NCI-H128 (cell line): ENCODE results near the gene ADGRL3.

ENCODE experiments used
- DNase-seq: peaks from one replicate; lab custom pipeline; 2025; ENCODE audit not compliant: unreplicated experiment; lab: John Stamatoyannopoulos, UW

The ADGRL3 gene

DNA sequence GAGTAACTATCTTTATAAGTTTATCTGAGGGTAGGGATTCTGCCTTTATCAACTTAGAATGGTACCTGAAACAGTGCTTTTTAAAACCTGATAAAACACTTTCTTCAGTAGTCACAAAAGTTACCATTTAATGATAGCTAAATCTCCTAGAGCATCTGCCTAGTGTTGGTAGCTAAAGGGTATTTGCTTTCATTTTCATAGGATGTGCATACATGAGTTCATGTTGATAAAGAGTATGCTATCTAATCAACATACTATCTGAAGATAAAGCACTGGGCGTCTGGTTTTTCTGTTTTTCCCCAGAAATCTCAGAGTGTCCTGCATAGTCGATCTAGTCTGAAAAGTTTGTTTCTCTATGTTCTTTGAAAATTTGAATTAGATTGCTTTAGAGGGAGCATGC is 75.1 kb downstream of the ADGRL3 start:
- no peak for DNase-seq

DNA sequence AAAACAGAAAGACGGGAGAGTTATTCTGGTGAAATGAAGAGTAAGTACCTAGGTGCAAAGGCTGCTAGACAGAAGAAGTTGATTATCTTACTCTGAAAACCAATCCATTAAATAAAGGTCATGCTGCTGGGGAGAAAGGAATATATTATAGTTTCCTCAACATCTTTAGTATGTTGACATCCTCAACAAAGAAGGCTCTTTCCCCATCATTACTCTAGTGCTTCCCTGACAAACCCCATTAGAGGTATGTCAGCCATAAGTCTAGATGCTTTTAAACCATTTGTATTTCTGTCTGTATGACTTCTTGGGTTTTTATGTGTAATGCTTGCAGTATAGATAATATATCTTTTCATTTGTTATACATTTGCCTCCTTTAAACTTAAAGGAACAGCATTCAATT is 75.9 kb downstream of the ADGRL3 start:
- DNase-seq, result no peak

DNA sequence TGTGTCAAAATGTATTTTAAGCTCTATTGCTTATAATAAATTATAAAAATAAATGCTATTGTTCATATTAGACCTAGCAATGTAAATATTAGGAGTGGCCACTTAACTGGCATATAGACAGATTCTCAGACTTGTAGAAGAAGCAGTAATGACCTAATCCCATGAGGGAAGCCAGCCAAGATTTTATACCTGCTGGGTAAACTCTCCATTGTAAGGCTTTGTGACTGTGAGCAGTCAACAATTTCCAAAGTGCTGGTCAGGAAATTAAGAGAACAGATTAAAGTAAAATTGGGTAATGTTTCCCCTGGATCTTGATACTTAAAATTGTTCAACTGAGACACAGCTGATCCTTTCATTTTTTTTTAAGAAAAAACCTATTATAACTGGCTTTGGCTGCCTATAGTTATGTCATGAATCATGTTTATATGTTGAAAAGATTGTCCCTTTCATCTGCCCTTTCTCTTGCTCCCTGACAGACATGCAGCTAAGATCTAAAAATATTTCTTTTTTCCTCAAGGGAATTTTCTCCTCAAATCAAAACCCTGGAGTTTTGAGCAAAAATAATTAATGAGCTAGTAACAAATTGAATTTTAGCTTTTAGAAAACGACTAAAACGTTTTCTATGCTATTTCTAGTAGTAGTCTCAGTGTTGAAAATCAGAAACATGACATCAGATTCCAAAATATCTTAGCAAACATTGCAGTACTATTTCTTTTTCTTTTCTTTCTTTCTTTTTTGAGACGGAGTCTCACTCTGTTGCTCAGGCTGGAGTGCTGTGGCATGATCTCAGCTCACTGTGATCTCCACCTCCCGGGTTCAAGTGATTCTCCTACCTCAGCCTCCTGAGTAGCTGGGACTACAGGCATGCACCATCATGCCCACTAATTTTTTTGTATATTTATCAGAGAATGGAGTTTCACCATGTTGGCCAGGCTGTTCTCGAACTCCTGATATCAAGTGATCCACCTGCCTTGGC is 77.9 kb downstream of the ADGRL3 start:
- no peak for DNase-seq

DNA sequence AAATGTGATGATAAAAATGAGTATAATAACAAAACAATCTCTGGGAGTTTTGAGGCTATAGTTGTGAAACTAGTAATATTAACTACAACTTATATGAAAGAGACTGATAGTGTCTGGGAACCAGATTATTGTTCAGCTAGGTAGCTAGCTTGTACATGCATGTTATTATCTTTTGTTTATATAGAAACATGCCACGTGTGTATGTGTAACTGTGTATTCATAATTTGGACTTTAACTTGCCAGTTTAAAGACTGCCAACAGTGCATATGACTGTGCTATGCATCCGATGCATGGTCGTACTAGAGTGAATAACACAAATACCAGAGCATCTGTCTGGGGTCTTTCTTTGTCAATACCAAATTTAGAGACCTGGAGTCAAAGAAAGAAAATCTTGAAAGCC is 92.2 kb downstream of the ADGRL3 start:
- no peak for DNase-seq

DNA sequence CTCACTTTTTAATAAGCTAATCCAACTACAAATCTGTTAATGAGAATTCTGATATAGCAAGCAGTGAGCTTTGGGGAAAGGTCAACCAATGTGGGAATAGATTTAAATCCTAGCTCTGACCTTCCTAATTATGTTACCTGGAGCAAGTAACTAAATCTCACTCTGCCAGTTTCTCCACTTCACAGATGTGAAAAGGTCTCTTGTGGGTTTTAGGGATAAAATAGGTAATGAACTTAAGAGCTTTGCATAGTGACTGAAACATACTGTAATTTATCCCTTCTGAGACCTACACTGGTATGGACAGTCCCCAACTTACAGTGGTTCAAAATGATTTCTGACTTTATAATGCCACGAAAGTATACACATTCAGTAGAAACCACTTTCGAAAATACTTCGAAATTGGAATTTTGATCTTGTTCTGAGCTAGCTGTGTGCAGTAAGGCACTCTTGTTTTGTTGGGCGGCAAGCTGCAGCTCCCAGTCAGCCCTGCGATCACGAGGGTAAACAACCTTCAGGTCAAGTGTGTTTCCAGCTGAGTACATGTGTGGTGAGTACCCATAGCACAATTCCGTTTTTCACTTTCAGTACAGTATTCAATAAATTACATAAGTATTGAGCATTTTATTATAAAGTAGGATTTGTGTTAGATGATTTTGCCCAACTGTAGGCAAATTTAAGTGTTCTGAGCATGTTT is 93.7 kb downstream of the ADGRL3 start:
- no peak for DNase-seq

DNA sequence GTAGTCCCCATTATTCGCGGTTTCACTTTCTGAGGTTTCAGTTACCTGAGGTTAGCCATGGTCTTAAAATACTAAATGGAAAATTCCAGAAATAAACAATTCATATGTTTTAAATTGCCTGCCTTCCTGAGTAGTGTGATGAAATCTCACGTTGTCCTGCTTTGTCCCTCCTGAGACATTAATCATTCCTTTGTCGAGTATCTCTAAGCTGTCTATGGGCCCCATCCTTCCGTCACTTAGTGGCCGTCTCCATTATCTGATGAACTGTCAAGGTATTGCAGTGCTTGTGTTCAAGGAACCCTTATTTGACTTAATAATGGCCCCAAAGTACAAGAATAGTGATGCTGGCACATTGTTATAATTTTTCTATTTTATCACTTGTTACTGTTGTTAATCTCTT is 94.8 kb downstream of the ADGRL3 start:
- no peak for DNase-seq

DNA sequence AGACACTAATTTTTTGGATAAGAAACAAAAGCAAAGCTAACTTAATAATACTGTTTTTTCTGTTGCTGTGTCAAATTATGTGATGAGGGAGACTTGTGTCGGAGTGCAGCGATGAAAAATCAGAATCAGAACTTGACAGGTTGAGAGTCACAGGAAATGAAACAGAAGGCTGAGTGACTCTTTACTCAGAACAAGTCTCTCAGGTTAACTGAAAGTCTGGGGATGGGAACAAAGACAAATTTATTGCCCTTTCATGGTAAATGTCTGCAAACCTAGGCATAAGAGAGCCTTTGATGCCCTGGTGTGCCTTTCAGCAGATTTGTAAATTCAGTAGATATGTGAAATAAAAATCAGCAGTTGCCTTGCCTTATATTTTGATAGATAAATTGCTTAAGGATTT is 96.0 kb downstream of the ADGRL3 start:
- no peak for DNase-seq

DNA sequence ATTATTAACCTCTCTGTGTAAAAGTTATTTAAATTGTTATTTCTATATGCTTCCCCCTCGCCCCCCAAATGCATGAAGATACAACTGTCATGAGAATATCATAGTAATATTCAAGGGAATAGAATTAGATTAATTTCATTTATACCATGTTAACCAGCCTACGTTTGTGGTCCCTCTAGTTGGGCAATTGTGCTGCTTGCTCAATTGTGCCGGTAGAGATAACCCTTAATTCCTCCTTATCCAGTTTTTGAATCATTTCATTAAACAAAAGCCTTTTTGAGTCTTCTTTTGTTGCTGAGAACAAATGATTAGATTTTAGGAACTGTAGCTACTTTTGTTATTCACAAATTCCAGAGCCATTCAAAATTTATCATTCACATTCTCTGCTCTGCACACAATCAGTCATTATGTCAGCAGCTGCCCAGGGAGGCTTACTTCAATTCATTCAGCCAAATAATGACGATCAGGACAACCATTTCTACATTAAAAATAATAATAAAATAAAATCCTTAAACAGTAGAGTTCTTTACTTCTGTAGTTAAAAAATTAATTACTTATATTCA is 98.1 kb downstream of the ADGRL3 start:
- DNase-seq, result no peak

DNA sequence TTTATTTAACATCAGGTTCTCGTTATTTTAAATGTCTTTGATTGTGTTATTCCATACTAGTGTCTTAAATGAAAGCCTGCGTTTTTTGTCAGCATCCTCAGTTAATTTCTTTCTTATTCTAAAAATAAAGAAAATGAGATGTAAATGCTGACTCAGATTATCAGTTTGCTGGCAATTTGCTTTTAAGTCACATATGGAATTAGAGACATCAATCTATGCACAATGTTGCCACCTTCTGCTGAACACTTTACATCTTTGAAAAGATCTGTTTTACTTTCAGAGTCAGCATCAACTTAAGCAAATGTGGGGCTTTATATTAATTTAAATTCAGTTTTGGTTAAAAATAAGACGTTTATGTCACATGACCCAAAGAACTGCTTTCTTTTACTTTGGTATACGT is 99.2 kb downstream of the ADGRL3 start:
- DNase-seq, result no peak

DNA sequence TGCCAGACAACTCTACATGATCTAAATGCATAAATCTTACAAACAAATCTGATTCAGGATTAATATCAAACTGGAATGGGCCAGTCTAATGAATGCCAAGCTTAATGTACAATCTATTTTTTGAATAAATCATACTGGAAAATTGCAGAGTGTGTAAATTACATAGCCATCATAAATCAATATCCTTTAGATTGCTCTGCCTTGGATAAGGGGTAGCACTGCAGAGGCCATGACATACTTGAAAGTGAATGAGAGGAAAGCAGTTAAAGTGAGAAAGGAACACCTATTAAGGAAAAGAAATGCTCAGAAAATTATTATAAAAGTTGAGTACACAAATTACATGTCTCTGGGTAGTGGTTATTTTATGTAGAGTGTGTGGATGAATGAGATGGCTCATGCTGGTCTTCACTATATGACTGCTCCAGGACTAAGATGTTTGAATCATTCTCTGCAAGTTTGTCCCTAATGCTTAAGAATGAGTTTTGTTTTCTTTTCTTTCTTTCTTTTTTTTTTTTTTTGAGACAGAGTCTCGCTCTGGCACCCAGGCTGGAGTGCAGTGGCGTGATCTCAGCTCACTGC is 100.2 kb downstream of the ADGRL3 start:
- no peak for DNase-seq

DNA sequence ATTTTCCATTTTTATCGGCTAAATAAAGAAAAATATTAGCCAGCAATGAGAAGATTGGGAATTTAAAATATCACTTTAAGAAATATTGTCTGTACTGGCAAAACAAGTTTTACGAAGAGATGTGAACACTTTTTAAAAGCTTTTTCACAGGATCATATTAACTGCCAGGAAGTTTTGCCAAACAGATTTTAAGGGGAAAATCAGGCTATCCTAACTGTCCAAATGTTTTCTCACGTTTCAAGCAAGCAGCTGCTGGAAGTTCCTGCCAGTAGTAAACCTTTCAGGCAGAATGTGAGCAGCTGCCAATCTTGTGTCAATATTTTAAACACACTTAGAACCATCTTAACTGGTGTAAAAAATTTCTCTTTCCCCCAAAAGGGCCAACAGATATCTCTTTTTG is 101.1 kb downstream of the ADGRL3 start:
- DNase-seq, result no peak

DNA sequence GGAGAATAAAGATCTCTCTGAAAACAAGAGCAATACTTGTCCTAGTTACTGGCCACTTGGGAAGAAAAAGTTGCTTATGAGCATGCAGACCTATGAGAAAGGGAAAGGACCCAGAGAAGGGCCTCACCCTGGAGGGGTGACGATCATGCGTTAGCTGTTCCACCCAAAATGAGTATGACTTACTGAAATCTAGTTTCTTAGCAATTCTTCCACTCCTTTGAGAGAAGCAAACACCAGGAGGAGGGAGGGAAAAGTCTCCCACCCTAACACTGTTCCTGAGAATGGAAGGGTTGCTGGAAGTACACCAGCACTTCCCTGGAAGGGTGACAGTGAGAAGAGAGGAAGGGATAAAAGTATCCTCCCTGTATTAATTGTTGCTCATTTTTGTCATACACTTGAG is 107.9 kb downstream of the ADGRL3 start:
- no peak for DNase-seq

DNA sequence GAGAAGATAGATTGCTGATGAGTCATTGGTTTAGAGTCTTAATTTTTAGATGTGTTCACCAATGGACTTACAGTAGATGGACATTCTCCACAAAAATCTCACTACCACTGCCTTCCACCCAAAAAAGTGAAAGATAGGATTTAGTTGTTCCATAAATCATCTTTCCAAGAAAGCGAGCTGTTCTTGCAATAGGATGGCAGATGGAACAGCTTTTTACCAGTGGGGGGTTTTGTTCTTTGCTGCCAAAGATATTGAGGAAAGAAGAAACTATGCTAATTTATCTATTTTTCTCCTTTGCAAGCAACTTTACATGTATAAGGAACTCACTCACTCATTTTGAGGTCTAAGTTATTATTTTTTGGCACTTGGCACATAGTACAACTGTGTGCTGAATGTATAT is 109.5 kb downstream of the ADGRL3 start:
- DNase-seq, result no peak

DNA sequence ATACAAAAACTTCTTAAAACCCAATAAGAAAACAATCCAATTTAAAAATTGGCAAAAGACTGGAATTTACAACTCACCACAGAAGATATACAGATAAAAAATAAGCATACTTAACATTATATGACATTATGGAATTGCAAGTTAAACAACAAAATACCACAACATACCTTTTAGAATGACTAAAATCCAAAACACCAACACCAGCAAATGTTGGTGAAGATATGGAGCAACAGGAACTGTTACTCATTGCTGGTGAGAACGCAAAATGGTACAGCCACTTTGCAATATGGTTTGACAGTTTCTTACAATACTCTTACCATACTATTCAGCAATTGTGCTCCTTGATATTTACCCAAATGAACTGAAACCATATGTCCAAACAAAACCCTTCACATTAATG is 112.4 kb downstream of the ADGRL3 start:
- no peak for DNase-seq

DNA sequence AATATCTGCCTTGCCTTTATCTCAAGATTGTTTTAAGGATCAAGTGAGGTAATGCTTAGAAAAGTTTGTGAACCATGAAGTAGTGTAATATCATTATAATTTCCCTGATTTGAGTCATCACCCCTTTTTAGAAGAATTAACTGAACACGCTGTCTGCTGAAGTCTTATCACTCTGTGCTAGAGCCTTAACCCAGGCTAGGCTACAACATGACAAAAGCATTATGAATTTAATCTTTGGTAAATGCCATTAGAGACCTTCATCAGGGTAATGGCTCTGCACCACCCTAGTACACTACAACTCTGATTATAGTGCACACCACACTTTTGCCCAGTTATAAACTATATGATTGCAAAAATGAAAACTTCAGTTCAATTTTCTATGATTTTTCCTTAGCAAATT is 118.3 kb downstream of the ADGRL3 start:
- DNase-seq, result no peak

DNA sequence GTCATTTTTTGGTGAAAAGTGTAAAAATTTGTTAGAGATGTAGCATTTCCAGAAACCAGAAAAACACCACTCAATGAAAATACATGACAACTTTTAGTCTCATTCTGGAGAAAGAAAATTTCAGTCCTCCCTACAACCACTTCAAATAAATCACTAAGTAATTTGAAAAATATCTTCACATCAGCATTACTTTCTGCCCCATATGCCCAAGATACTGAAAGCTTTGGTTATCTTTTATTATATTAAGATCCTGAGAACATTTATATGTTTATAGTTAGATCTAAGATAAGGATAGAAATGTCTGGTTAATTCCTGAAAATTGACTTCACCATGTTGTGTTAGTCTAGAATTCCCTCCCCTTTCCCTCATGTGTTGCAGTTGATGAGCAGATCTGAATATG is 119.0 kb downstream of the ADGRL3 start:
- DNase-seq, result no peak

DNA sequence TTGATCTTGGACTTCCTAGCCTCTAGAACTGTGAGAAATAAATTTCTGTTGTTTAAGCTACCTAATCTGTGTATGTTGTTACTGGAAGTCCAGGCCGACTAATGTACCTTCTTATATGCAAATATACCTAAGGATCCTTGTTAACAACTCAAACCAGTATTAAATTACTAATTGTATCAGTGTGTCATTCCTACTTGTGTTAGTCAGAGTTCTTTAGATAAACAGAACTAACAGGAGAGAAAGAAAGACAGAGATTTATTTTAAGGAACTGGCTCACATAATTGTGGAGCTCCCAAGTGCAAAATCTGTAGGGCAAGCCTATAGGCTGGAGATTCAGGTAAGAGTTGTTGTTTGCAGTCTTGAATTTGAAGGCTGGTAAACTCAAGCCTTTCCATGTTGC is 120.0 kb downstream of the ADGRL3 start:
- no peak for DNase-seq

DNA sequence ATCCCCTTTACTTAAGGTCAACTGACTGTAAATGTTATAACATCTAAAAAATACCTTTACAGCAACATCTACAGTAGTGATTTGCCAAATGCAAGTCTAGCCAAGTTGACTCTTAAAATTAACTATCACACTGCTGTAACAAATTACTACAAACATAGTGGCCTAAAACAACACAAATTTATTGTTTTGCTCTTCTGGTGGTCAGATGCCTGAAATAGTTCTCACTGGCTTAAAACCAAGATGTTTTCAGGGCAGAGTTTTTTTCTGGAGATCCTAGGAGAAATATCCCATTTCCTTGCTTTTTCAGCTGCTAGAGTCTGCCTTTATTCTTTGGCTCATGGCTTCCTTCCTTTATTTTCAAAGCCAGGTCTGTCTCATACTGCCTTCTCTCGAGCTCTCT is 120.5 kb downstream of the ADGRL3 start:
- no peak for DNase-seq

DNA sequence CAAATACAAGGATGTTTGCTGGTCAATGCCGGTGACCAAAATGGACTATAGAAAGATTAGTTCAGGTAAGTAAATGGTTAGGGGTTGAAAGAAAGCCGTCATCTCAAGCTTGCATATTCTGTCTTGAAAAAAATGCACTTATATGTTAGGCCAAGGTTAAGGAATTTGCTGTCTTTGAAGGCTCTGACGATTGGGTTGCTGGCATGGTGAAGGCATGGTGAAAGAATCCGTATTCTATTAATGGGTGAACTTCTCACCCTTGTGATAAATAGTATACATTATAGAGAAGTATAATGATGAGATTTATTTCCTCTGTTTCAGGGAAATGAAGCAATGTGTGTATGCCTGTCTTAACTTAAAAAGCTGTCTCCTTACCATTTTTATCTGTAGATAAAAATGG is 132.6 kb downstream of the ADGRL3 start:
- no peak for DNase-seq

DNA sequence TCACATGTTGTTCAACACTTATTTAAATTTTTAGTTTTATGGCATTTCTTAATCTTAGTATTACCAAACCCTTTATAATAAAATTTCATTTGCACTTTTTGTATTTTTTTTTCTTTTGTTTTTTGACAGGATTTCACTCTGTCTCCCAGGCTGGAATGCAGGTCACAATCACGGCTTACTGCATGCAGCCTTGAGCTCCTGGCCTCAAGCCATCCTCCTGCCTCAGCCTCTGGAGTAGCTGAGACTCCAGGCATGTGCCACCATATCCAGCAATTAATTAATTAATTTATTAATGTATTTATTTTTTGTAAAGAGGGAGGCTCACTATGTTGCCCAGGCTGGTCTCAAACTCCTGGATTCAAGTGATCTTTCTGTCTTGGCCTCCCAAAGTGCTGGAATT is 133.4 kb downstream of the ADGRL3 start:
- DNase-seq, result no peak

DNA sequence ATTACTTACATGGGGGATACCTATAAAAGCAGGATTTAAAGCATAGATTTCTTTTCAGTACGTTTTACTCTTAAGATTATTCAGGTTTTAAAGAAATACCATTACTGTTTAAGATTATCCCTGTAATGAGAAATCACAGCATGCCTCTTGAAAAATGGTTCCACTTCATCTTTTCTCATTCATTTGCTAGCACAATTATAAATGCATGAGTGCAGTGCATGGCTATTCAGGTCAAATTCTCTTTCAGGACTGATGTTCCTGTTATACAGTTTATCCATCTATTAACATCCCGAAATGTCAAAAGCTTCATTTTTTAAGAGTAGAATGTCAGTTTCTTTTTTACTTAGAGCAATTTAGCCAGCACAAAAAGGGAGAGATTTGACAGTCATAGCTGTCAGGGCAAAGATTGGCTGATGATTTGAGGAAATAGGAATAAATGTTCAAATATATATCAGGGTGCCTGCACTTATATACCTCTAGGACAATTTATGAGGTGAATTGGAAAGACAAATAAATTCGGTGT is 135.2 kb downstream of the ADGRL3 start:
- no peak for DNase-seq

DNA sequence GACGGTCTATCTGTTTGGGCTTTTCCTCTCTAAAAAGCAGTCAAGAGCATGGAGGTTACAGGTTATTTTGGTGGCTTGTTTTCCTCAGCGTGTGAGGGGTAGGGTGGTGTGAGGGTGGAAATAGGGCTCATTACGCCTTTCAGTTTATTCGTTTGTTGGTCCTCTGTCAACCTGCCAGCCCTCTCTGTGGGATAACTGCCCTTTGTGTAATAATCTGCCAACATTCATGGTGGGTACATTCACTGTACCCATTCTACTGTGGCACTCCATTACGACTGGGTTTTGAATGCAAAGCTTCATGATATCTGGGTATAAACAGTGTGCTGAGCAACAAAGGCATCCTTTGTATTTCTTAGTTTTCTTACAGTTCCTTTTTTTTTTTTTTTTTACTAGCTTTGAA is 136.4 kb downstream of the ADGRL3 start:
- DNase-seq, result no peak
